Muscle layer of colon (tissue), 2 donors: ENCODE results near the gene CALML4.
"Not testable (repeated sequence)": the region's sequence is repeated elsewhere in the genome, so short reads cannot be mapped to it uniquely, and the experiment has no call there.

Source experiments
- H3K27ac ChIP-seq: one replicate; pipeline ENCODE4 v1.7.0; 2013; ENCODE audit warnings: low read depth, mild to moderate bottlenecking, low read length, moderate library complexity
- H3K27me3 ChIP-seq, 2 donors: one replicate each; pipeline ENCODE4 v1.7.0; 2013; ENCODE audit warnings: low read length in 2 of 2, mild to moderate bottlenecking in 2 of 2; ENCODE audit not compliant: insufficient read depth in 2 of 2, control insufficient read depth in 1 of 2
- H3K36me3 ChIP-seq: one replicate; pipeline ENCODE4 v1.7.0; 2013; ENCODE audit warnings: mild to moderate bottlenecking, low read length; ENCODE audit not compliant: insufficient read depth
- H3K4me1 ChIP-seq: one replicate; pipeline ENCODE4 v1.7.0; 2013; ENCODE audit warnings: mild to moderate bottlenecking, low read length; ENCODE audit not compliant: insufficient read depth
- H3K4me3 ChIP-seq, 2 donors: one replicate each; pipeline ENCODE4 v1.7.0; 2013; ENCODE audit warnings: low read length in 2 of 2, low read depth in 1 of 2, mild to moderate bottlenecking in 1 of 2, moderate library complexity in 1 of 2
- H3K9ac ChIP-seq: one replicate; pipeline ENCODE4 v1.7.0; 2013; ENCODE audit warnings: low read length
- H3K9me3 ChIP-seq: one replicate; pipeline ENCODE4 v1.7.0; 2013; ENCODE audit warnings: mild to moderate bottlenecking, low read length
- donor health status: abdominal sarcoma.
- donor health status: Adenocarcinoma of cecum.

CALML4 gene

DNA sequence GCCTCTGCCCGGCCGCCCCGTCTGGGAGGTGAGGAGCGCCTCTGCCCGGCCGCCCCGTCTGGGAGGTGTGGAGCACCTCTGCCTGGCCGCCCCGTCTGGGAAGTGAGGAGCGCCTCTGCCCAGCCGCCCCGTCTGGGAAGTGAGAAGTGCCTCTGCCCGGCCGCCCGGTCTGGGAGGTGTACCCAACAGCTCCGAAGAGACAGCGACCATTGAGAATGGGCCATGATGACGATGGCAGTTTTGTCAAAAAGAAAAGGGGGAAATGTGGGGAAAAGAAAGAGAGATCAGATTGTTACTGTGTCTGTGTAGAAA is 17.3 kb upstream of the CALML4 start:
- peaks cover 16% of the 10 kb centered on the region for H3K36me3 ChIP-seq
- not testable (repeated sequence) for H3K4me1 ChIP-seq, H3K4me3 ChIP-seq, H3K9ac ChIP-seq, H3K9me3 ChIP-seq, H3K27ac ChIP-seq, H3K27me3 ChIP-seq

DNA sequence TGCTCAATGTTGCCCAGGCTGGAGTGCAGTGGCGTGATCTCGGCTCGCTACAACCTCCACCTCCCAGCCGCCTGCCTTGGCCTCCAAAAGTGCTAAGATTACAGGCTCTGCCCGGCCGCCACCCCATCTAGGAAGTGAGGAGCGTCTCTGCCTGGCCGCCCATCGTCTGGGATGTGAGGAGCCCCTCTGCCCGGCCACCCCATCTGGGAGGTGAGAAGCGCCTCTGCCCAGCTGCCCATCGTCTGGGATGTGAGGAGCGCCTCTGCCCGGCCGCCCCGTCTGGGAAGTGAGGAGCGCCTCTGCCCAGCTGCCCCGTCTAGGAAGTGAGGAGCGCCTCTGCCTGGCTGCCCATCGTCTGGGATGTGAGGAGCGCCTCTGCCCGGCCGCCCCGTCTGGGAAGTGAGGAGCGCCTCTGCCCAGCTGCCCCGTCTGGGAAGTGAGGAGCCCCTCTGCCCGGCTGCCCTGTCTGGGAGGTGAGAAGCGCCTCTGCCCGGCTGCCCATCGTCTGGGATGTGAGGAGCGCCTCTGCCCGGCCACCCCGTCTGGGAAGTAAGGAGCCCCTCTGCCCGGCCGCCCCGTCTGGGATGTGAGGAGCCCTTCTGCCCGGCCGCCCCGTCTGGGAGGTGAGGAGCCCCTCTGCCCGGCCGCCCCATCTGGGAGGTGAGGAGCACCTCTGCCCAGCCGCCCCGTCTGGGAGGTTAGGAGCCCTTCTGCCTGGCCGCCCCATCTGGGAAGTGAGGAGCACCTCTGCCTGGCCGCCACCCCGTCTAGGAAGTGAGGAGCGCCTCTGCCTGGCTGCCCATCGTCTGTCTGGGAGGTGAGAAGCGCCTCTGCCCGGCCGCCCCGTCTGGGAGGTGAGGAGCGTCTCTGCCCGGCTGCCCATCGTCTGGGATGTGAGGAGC is 16.6 kb upstream of the CALML4 start:
- peaks cover 16% of the 10 kb centered on the region for H3K36me3 ChIP-seq
- not testable (repeated sequence) for H3K4me1 ChIP-seq, H3K9ac ChIP-seq, H3K9me3 ChIP-seq, H3K4me3 ChIP-seq, H3K27ac ChIP-seq, H3K27me3 ChIP-seq

DNA sequence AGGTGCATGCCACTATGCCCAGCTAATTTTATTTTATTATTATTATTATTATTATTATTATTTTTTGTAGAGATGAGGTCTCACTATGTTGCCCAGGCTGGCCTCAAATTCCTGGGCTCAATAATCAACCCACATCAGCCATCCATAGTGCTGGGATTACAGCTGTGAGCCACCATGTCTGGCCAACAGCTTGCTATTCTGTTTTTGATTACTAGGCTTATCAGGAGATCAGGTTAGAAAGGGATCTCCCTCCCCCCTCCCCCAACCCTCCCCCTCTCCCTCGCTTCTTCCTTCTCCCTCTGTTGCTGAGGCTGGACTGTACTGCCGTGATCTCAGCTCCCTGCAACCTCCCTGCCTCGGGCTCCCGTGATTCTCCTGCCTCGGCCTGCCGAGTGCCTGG is 15.8 kb upstream of the CALML4 start:
- H3K4me3 ChIP-seq: no peak overlapping the region
- no peak overlapping the region for H3K27ac ChIP-seq
- no peaks in the 10 kb centered on the region for H3K4me1 ChIP-seq
- H3K27me3 ChIP-seq: no peaks in the 10 kb centered on the region
- H3K9me3 ChIP-seq: no peaks in the 10 kb centered on the region
- peaks cover 16% of the 10 kb centered on the region for H3K36me3 ChIP-seq
- H3K9ac ChIP-seq: no peak overlapping the region

DNA sequence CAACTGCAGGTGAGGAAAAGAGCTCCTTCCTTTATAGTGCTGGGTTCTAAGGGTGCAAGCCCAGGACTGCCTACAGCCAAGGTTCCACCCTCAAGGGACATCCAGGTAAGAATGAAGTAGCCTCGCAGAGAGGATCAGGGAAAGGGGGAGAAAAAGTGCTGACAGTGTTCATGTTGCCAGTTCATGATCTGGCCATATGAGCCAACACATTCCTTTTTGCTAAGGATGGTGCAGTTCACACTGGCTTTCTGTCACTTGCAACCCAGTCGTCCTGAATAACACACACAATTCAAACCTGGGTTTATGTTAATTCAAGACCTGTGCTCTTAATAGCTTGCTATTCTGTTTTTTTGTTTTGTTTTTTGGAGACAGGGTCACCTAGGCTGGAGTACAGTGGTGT is 15.4 kb upstream of the CALML4 start:
- Histone ChIP-seq H3K4me1 (no peaks in the 10 kb centered on the region), H3K27me3 (no peaks in the 10 kb centered on the region), H3K4me3 (no peak overlapping the region), H3K9me3 (no peaks in the 10 kb centered on the region), H3K27ac (no peak overlapping the region), H3K36me3 (peaks cover 16% of the 10 kb centered on the region), H3K9ac (no peak overlapping the region)

DNA sequence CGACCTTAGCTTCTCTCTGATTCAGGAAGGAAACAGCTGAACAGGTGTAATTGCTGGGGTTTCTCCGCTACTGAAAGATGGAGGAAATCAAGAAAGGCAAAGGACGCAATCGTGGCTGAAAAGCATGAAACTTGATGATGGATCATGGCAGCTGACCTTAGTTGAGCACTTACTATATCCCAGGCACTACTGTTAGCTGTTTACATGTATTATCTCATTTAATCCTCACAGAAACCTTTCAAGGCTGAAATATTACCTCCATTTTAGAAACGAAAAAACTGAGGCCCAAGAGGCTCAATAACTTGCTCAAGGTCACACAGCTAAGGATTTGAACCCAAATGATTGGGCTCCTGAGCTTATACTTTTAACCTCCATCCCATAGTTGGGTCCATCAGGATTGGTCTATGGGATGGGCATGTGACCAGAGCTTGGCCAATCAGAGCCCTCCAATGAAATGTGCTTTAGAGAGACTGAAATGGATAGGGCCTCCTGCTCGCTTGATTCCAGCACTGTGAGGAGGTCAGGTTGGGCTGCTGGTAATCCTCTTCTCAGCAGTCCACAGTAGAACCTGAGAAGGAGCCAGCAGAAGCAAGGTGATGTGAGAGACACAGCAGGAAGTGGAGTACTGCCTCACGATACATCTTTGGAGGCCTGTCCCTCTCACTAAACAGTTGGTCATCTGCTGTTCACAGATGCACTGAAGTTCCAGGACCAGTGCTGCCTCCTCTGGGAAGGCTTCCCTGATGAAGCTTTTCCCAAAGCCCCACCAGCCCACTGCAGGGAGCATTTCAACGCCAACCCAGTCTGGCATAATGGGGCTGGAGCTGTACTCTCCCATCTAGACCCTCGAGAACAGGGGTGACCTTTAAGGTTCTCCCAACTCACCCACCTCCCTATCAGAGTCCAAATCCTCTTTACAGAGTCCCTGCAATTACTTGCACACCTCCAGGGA is 14.0 kb upstream of the CALML4 start:
- no peak overlapping the region for H3K27ac ChIP-seq
- no peak overlapping the region for H3K9ac ChIP-seq
- no peak overlapping the region for H3K4me3 ChIP-seq
- peaks cover 16% of the 10 kb centered on the region for H3K36me3 ChIP-seq
- H3K4me1 ChIP-seq: no peaks in the 10 kb centered on the region
- H3K27me3 ChIP-seq: no peaks in the 10 kb centered on the region
- H3K9me3 ChIP-seq: no peaks in the 10 kb centered on the region

DNA sequence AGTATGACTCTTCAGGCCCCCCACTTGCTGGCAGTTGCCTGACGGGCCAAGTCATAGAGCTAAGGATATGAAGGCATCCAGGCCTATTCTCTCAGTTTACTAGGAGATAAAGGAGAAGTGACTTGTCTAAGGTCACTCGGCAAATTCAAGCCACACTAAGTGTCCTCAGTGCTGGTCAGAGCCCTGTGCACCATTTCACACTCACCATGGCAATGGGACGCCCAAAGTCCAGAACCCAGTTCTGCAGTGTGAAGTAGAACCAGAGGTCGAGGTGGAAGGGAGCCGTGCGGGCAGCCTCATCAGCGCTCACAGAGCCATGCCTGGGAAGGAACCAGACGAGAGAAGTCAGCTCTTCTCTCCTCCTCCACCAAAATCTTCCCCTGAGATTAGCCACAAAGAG is 13.2 kb upstream of the CALML4 start:
- H3K9ac ChIP-seq: no peak overlapping the region
- H3K27ac ChIP-seq: no peak overlapping the region
- H3K36me3 ChIP-seq: peaks cover 16% of the 10 kb centered on the region
- H3K4me1 ChIP-seq: no peaks in the 10 kb centered on the region
- H3K9me3 ChIP-seq: no peaks in the 10 kb centered on the region
- H3K4me3 ChIP-seq: no peak overlapping the region
- no peaks in the 10 kb centered on the region for H3K27me3 ChIP-seq

DNA sequence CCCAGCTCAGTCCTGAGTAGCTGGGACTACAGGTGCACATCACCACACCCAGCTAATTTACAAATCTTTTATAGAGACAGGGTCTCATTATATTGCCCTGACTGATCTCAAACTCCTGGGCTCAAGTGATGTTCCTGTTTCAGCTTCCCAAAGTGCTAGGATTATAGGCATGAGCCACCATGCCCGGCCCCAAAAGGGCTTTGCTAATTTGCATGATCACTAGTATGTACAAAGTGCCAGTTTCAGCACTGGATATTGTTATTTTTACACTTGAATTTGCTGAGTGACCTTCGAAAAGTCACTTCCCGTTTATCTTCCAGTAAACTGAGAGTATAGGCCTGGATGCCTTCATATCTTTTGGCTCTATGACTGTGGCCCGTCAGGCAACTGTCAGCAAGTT is 12.2 kb upstream of the CALML4 start:
- H3K36me3 ChIP-seq: peaks cover 16% of the 10 kb centered on the region
- no peaks in the 10 kb centered on the region for H3K9me3 ChIP-seq
- no peak overlapping the region for H3K4me3 ChIP-seq
- no peak overlapping the region for H3K9ac ChIP-seq
- H3K4me1 ChIP-seq: no peaks in the 10 kb centered on the region
- H3K27ac ChIP-seq: no peak overlapping the region
- no peaks in the 10 kb centered on the region for H3K27me3 ChIP-seq

DNA sequence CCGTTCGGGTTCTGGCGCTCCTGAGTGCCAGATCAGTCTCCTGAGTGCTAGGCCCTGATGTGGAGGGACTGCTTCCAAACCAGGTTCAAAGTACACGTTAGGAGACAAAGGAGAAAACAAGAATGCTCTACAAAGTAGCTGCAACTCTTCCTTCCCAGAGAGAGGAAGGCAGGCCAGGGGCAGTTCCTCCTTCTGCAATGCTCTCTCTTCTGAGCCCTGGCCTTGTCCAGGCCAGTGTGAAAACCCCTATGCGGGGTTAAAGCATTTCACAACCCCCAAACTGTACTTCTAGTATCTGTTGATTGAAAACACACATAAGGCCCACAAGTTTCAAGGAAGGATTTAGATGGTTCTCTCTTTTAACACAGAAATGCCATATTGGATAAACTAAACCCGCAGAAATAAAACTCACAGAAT is 9.7 kb upstream of the CALML4 start:
- Histone ChIP-seq H3K4me1 (peaks cover 11% of the 10 kb centered on the region), H3K27ac (no peak overlapping the region), H3K9me3 (no peaks in the 10 kb centered on the region), H3K36me3 (peaks cover 16% of the 10 kb centered on the region), H3K9ac (no peak overlapping the region), H3K27me3 (no peaks in the 10 kb centered on the region), H3K4me3 (no peak overlapping the region)

DNA sequence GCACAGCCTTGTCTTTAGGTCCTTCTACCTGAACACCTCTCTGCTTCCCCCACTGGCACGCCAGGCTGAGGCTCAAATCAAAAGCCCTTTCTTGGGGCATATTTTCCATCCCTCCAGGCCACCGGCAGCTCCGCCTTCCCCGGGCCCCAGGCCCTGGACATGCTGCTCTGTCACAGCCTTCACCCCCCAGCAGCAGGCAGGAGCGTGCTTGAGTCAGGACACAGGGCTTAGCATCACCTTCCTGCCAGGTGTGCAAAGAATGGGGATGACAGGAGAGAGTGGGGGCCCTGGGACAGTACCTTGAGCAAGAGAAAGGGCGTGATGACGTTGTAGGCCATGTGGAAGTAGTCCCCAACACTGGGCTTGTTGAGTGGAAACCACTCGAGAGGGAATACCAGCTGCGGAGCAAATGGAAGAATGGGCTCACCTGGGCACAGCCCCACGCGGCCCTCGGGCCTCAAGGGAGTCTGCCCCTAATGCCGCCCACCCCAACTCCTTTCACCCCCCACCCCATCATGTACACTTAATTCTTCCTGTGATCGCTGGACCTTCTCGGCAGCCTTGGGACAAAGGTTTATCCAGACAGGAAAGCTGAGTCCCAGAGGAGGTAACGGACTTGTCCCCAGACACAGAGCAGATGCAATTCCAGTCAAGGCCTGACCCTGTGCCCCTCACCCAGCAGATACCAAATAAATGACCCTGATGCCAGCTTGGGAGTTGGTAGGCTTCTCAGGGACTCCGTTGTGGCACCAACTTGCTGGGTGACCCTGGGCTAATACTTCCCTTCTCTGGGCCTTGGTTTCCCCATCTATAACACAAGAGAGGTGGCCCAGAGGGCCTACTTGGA is 9.1 kb upstream of the CALML4 start:
- Histone ChIP-seq H3K9ac (no peak overlapping the region), H3K27ac (no peak overlapping the region), H3K9me3 (no peaks in the 10 kb centered on the region), H3K4me3 (no peak overlapping the region), H3K36me3 (peaks cover 12% of the 10 kb centered on the region), H3K27me3 (no peaks in the 10 kb centered on the region), H3K4me1 (peaks cover 11% of the 10 kb centered on the region)

DNA sequence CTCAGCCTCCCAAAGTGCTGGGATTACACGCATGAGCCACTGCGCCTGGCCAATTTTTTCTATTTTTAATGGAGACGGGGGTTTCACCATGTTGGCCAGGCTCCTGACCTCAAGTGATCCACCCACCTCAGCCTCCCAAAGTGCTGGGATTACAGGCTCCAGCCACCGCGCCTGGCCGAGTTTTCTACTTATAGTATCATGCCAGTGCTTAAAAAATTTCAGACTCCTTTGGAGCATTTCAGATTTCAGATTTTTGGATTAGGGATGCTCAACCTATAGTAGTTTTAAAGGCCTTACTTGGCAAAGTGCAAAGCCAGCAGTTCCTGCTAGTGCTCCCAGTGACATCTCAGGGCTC is 8.3 kb upstream of the CALML4 start:
- H3K4me1 ChIP-seq: peaks cover 11% of the 10 kb centered on the region
- H3K9ac ChIP-seq, H3K27ac ChIP-seq, H3K9me3 ChIP-seq, H3K4me3 ChIP-seq, H3K27me3 ChIP-seq, H3K36me3 ChIP-seq: not testable (repeated sequence)

DNA sequence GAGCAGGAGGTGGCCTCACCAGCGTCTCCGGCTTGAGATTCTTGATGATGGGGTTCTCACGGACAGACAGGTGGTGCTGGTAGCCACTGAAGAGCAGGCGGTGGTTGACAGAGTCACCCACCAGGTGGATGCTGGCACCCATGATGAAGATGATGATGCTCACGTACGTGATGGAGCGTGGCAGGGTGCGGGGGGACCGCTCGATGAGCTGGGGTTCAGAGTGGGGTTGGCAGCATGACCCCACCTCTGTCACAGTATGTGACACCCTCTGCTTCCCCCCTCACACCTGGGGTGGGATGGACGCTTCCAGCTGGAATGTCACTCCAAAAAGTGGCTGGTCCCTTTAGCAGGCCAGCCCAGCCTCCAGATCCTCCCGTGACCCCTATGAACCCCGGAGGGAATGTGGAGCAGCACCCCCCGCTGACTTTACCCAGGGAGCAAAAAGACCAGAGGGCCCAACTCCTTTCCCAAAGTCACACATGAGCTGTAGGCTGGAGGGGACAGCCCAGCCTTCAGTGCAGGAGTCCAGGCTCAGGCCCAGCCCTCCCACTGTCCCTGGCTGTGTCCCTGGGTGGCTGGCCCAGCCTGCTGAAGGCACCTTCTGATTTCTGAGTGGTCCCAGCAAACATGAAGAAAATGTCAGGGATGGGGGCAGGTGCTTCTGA is 6.7 kb upstream of the CALML4 start:
- Histone ChIP-seq H3K27me3 (no peaks in the 10 kb centered on the region), H3K9ac (no peak overlapping the region), H3K4me3 (no peak overlapping the region), H3K4me1 (peaks cover 11% of the 10 kb centered on the region), H3K9me3 (no peaks in the 10 kb centered on the region), H3K36me3 (no peaks in the 10 kb centered on the region), H3K27ac (no peak overlapping the region)
